ENCODE data around the gene TMSB15C.

Gene TMSB15C

DNA sequence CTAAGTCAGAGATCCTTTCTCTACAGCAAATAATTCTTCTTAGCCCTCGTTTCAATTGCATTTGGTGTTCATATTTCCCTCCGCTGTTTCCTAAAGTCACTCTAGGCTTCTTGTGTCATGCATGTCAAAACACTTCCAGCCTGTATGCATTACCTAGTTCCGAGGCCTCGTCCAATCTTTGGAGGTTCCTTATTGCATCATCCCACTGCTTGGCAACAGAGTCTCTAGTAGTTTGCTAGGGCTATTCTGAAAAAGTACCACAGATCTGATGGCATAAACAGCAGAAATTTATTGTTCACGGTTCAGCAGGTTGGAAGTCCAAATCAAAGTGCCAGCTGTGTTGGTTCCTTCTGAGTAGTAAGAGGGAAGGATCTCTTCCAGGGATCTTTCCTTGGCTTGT, 30.4 kb downstream of the TMSB15C start:
- no peak for DNase-seq (ENCODE audit: low read depth)

- DNase-seq (ENCODE audit: low read depth) = no peak
These were observed 35.0 kb downstream of the TMSB15C start for GRCh38 chrX:104041003-104041402.

DNA sequence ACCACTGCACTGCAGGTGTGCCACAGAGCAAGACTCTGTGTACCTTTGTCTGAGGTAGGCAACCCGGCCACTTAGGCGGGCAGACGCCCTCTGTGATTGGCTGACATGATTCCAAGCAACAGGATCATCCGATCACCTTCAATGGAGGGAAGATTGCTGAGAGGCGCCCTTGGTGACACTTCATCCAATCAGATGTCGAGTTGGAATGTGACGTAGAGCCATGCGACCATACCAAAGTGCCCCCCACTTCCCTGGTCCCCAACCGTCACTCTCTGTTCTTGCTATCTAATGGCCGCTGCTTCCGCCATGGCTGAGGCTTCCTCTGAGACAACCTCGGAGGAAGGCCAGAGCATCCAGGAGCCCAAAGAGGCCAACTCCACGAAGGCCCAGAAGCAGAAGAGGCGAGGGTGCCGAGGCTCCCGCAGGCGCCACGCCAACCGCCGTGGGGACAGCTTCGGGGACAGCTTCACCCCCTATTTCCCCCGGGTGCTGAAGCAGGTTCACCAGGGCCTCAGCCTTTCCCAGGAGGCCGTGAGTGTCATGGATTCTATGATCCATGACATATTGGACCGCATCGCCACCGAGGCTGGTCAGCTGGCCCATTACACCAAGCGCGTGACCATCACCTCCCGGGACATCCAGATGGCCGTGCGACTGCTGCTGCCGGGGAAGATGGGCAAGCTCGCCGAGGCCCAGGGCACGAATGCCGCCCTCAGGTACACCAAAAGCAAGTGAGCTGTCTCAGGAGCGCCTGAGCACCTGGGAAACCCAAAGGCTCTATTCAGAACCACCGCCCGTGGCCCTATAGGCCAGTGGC, 36.1 kb downstream of the TMSB15C start, which contains the start of gene H2BW2:
TSS of gene H2BW2 (plus strand) at position 268 of the 817 bp plus-strand sequence. CDS start at position 307, 39 bp downstream.
- DNase-seq (ENCODE audit: low read depth) = no peak
